Fibroblast of skin of left quadriceps (primary cell): ENCODE data around the gene ZDHHC11.
"Not testable (repeated sequence)": the region's sequence is repeated elsewhere in the genome, so short reads cannot be mapped to it uniquely, and the experiment has no call there.

Experiments
- DNase-seq, 2 experiments: peaks; one replicate each; pipeline ENCODE4 v3.0.0-alpha.2; 2013; ENCODE audit warnings: low read depth in 2 of 2

Gene ZDHHC11

GRCh38 chr5:844426-844825 is 6.4 kb downstream of the ZDHHC11 start:
- not testable (repeated sequence) for DNase-seq

GRCh38 chr5:843926-844325 is 6.9 kb downstream of the ZDHHC11 start:
- not testable (repeated sequence) for DNase-seq

- DNase-seq = not testable (repeated sequence)
Observed at GRCh38 chr5:843371-843770, 7.4 kb downstream of the ZDHHC11 start.

- DNase-seq = not testable (repeated sequence)
Observed at GRCh38 chr5:842402-843221, 8.2 kb downstream of the ZDHHC11 start.

GRCh38 chr5:841531-842401 is 9.0 kb downstream of the ZDHHC11 start:
- DNase-seq = not testable (repeated sequence)

- DNase-seq = not testable (repeated sequence)
Observed at GRCh38 chr5:840974-841435, 9.8 kb downstream of the ZDHHC11 start.

- not testable (repeated sequence) for DNase-seq
Observed at GRCh38 chr5:840118-840973, 10.4 kb downstream of the ZDHHC11 start.

- not testable (repeated sequence) for DNase-seq
Observed at GRCh38 chr5:838431-838851, 12.3 kb downstream of the ZDHHC11 start.

GRCh38 chr5:837621-838121 is 13.1 kb downstream of the ZDHHC11 start:
- DNase-seq = not testable (repeated sequence)

- not testable (repeated sequence) for DNase-seq
Observed at GRCh38 chr5:835933-836612, 14.7 kb downstream of the ZDHHC11 start.

- DNase-seq = not testable (repeated sequence)
Observed at GRCh38 chr5:834013-834412, 16.8 kb downstream of the ZDHHC11 start.

GRCh38 chr5:828194-828593 is 22.6 kb downstream of the ZDHHC11 start:
- not testable (repeated sequence) for DNase-seq

GRCh38 chr5:825544-825943 is 25.2 kb downstream of the ZDHHC11 start:
- DNase-seq = not testable (repeated sequence)

- DNase-seq = no peak
Observed at GRCh38 chr5:821504-821903, 29.3 kb downstream of the ZDHHC11 start.

GRCh38 chr5:820245-820644 is 30.5 kb downstream of the ZDHHC11 start:
- DNase-seq = no peak

GRCh38 chr5:819078-819477 is 31.7 kb downstream of the ZDHHC11 start:
- DNase-seq = no peak

- DNase-seq = no peak
Observed at GRCh38 chr5:816176-816575, 34.6 kb downstream of the ZDHHC11 start.

- DNase-seq = no peak
Observed at GRCh38 chr5:815449-815848, 35.3 kb downstream of the ZDHHC11 start.

GRCh38 chr5:813575-813974 is 37.2 kb downstream of the ZDHHC11 start:
- DNase-seq = not testable (repeated sequence)

- not testable (repeated sequence) for DNase-seq
Observed at GRCh38 chr5:811384-811783, 39.4 kb downstream of the ZDHHC11 start.
